Stimulated activated CD8-positive, alpha-beta memory T cell treated with anti-CD3 and anti-CD28 coated beads, Interleukin-12 subunit alpha, Interleukin-12 subunit beta, amount 100 ng/mL, for 24 hours (primary cell): ENCODE results near the gene NPBWR2.

Source experiments
- DNase-seq: peaks from one replicate; pipeline ENCODE4 v3.0.0-alpha.2; 2020; ENCODE audit errors: extremely low read depth

The NPBWR2 gene

DNA sequence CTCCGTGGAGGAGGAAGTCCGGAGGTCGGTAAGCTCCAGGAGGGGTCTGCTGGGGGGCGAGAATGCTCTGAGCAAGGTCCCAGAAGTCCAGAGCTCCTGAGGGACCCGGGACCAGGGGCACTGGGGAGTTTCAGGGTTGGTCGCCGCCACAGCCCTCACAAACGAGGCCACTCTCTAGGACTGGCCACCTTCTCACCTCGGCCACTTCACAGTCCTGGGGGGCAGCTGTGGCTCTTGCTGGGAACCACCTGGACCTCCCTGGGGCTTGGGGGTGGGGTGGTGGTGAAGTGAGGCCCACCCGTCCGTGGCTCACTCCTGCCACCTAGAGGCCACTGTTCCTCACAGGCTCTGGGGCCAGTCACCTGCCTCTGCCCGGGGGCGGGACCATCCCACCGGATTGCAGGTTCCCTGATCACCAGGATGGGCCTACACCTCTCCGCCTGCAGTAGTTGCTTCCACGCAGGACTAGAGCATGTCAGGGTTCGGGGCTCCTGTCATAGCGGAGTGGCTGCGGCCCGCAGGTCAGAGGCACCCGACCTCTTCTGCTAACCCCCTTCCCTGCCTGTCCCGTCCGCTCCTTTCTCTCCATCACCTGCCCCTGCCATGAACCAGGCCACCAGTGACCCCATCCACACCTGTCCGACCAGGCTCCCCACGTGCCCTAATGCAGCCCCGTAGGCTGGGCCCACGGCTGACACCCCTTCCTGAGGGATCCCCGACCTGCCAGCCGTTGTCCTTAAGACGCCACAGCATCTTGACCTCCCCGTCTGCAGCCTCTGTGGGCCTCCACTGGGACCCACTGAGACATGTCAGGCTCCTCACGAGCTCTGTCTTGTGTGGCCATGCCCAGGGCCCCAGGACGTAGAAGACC is 49.5 kb downstream of the NPBWR2 start:
- DNase-seq = peak; percentile 63

DNA sequence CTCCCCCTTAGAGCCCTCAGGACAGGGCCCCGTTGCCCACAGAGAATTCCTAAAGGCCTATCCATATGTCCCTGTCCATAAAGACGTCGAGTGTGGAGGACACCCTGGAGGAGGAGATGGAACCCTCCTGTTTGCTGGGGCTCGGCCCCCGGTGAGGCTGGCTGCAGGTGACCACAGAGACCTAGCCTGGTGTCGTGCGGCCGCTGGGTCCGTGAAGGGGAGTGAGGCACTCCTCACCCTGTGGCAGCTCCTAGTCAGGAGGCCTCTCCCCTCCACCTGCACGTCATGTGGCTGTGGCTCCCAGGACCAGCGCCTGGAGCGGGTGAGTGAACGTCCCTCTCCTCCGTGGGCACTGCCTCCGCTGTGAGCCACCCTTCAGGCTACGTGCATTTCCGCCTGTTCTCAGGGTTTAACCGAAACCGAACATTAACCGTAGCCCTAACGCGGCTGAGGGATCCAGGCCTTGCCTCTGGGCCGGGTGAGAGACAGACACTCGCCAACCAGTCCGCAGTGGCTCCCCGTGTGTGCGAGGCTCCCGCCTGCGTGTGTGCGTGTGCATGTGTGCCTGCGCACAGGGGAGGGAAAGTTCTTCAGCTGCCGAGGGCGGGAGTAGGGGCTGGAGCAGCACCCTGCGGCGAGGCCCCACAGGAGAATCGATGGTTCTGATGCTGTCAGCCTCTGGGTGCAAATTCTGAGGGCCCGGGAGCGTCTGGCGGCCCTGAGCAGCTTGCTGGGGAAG is 50.3 kb downstream of the NPBWR2 start:
- DNase-seq = no peak

DNA sequence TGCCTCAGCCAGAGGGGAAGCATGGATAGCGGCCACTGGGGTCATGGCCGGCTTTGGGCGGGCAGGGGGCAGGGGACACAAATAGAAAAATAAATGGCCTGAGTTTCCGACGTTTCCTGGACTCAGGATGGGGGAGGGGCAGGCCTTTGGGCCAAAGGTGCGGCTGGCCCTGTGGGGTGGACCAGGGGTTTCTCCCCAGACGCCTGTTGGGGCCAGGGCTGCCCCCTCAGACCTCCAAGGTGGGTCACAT is 50.8 kb downstream of the NPBWR2 start:
- no peak for DNase-seq

DNA sequence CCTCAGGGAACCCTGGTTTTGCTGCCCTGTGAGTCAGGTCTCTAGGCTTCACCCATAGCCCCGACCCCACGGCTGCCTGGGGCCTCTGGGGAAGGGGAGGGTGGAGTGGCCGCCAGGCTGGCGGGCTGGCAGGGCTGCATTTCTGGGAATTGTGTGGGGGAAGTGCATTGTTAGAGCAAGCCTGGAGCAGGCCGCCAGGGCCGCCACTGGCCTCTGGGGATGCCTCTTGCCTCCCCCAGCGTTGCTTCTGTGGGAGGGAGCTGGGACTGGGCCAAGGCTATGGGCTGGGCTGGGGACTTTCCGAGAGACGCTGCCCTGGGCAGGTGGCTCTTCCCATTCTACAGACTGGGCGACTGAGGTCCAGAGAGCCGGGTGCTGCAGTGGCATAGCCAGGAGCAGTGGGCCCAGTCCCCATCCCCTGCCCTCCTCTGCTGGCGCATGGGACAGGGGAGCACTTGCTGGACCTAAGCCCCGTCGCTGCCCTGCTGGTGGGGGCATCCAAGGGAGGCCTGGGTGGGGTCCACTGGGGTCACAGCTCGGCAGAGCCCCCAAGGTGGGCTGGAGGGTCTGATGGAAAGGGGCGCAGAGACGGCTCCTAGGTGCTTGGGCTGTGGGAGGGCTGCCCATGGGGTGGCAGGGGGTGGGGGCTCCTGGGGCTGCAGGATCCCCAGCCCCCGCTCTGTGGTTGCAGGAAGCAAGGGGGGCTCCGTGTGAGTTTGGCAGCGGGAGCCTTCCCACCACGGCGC is 51.3 kb downstream of the NPBWR2 start:
- DNase-seq = no peak

DNA sequence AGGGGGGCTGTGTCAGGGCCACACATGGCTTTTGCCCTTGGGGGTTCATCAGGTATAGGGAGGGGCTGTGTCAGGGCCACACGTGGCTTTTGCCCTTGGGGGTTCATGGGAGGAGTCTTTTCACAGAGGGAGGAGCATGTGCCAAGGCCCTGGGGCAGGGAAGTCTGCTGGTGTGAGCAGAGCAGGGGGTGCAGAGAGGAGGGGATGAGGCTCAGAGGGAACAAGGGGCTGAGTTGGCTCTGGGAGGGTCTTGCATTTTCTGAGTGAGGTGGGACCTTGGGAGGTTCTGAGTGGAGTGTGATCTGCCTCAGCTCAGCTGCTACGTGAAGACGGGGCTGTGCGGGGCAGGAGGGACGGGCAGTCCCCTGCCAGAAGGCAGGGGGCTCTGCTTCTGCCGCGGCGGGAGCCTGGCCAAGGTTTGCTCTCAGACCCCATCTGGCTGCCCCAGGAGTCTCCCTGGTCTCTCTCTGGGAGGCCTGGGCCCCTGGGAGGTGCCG is 51.9 kb downstream of the NPBWR2 start:
- no peak for DNase-seq

DNA sequence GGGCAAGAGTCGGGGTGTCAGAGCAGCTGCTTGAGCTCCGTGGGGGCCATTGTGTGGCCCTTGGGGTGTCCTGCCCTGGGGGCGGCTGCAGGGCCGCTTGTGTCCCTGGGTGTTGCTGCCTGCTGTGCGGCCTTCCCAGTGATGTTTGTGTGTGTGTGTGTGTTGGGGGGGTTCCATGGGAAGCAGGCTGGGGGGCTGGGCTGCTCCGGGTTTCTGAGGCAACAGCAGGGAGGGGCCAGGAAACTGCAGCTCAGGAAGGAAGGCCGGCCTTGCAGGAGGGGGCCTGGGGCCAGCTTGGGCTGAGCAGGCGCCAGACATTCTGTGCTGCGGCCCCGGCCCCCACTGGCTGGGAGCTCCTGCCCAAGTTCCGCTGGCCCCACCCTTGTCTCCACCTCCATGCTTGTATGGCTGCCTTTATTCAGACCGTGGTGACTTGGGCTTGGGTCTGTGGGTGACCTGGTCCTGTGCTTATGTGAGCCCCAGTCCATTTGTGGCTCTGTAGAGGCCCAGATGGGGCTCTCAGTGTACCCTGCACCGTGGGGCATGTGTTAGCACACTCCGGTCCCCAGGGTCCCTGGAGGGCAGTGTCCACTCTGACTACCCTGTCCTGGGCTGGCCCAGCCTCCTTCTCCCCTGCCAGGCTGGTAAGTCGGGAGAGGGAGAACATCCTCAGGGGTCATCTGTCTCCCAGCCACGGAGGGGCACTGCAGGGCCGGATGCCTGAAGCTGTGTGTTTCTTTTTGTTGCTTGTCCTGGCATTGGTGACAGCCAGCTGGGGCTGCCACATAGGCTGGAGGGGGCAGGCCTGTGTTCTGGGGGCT is 53.3 kb downstream of the NPBWR2 start:
- no peak for DNase-seq
